Neural progenitor cell (in vitro differentiated cells): ENCODE results near the gene SPSB4. TPM values are rescaled to one million over a fixed set of nuclear protein-coding genes. Genes with fewer than 3 reads are reported as not detected.

Source experiments
- DNase-seq: peaks from one replicate; pipeline ENCODE4 v3.0.0-alpha.2; 2016; ENCODE audit warnings: low spot score
- H2AFZ ChIP-seq: fragments of 200-600 bp; sonication (generic); replicated peaks from 2 replicates; pipeline ENCODE4 v1.6.1; 2016; ENCODE audit warnings: antibody characterized with exemption
- H3F3A ChIP-seq: fragments of 200-600 bp; sonication (generic); 2 replicates; pipeline ENCODE4 v1.6.1; 2016; ENCODE audit warnings: antibody characterized with exemption, low read depth
- H3K27ac ChIP-seq: fragments of 200-600 bp; sonication (generic); 2 replicates; pipeline ENCODE4 v1.5.1; 2016; ENCODE audit warnings: mild to moderate bottlenecking
- H3K27me3 ChIP-seq: fragments of 200-600 bp; sonication (generic); 2 replicates; pipeline ENCODE4 v1.6.1; 2016; ENCODE audit warnings: mild to moderate bottlenecking, moderate library complexity
- H3K36me3 ChIP-seq: fragments of 200-600 bp; sonication (generic); 2 replicates; pipeline ENCODE4 v1.5.1; 2016
- H3K4me1 ChIP-seq: fragments of 200-600 bp; sonication (generic); 2 replicates; pipeline ENCODE4 v1.6.1; 2016; ENCODE audit warnings: mixed run types
- H3K4me2 ChIP-seq: fragments of 200-600 bp; sonication (generic); 2 replicates; pipeline ENCODE4 v1.6.1; 2016
- H3K4me3 ChIP-seq: fragments of 200-600 bp; sonication (generic); 2 replicates; pipeline ENCODE4 v1.5.1; 2016
- H3K79me2 ChIP-seq: fragments of 200-600 bp; sonication (generic); 2 replicates; pipeline ENCODE4 v1.6.1; 2016; ENCODE audit warnings: low read depth
- H3K9ac ChIP-seq: fragments of 200-600 bp; sonication (generic); 2 replicates; pipeline ENCODE4 v1.6.1; 2016
- H3K9me3 ChIP-seq: fragments of 200-600 bp; sonication (generic); 2 replicates; pipeline ENCODE4 v1.5.1; 2016; ENCODE audit warnings: low read depth
- H4K20me1 ChIP-seq: fragments of 200-600 bp; sonication (generic); 2 replicates; pipeline ENCODE4 v1.6.1; 2016; ENCODE audit warnings: low read depth
- H3K27ac Mint-ChIP-seq: 3 replicates; pipeline ENCODE4 v1.8.0; 2021; ENCODE audit warnings: mixed read lengths
- H3K27me3 Mint-ChIP-seq: 2 replicates; pipeline ENCODE4 v1.8.0; 2022; ENCODE audit warnings: low read depth, mild to moderate bottlenecking, inconsistent platforms, moderate library complexity, mixed read lengths; ENCODE audit not compliant: insufficient read depth
- H3K36me3 Mint-ChIP-seq: 3 replicates; pipeline ENCODE4 v1.8.0; 2021; ENCODE audit warnings: mixed read lengths
- H3K4me1 Mint-ChIP-seq: 3 replicates; pipeline ENCODE4 v1.8.0; 2021; ENCODE audit warnings: mixed read lengths
- H3K4me3 Mint-ChIP-seq: 3 replicates; pipeline ENCODE4 v1.8.0; 2021; ENCODE audit warnings: mild to moderate bottlenecking, moderate library complexity, mixed read lengths
- H3K9me3 Mint-ChIP-seq: 3 replicates; pipeline ENCODE4 v1.8.0; 2020; ENCODE audit warnings: mixed read lengths
- EZH2 ChIP-seq: fragments of 200-600 bp; sonication (generic); IDR thresholded peaks from 2 replicates; pipeline ENCODE4 v1.6.1; 2017; ENCODE audit warnings: antibody characterized with exemption, mild to moderate bottlenecking, moderate library complexity
- EZH2phosphoT487 ChIP-seq: fragments of 200-600 bp; sonication (generic); IDR thresholded peaks from 2 replicates; pipeline ENCODE4 v1.6.1; 2017; ENCODE audit warnings: antibody characterized with exemption
- total RNA-seq: library from RNA; depleted of rRNA; stranded (reverse); fragments of >200 nt; gene quantifications from 2 replicates; pipeline ENCODE4 v1.2.3, GENCODE V29; 2015; ENCODE audit warnings: low replicate concordance
- TF ChIP-seq, protein P1 (sequence below): fragments of 200-600 bp; sonication (generic); IDR thresholded peaks from 2 replicates; pipeline ENCODE4 v1.5.1; 2017; ENCODE audit warnings: antibody characterized with exemption, mild to moderate bottlenecking

The SPSB4 gene
- total RNA-seq, 1 donor from 2014 or later = 4.9 TPM

DNA sequence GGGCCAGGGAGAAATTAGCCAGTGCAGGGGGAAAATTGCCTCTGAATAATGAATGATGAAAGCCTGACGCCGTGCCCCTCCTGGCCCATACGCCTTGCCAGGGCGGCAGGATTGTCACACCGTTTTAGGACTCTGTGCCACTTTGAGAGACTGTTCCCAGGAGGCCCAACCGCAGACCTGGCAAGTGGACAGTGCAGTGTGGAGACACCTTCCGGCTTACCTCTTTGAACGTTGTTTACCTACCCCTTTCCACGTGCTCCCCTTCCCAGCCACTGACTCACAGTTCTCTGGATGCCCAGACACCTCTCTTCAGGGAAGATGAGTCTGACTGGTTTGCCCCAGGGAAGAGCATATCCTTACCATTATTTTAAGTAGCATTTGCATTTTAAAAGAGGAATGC, 96.5 kb downstream of the SPSB4 start:
- DNase-seq = no peak
- H3K27ac ChIP-seq = no peak overlapping the region
- no peak overlapping the region for H3K9ac ChIP-seq
- Mint-ChIP-seq H3K4me1 (peaks cover 16% of the 10 kb centered on the region), H3K27me3 (peaks cover 3% of the 10 kb centered on the region), H3K36me3 (peaks cover 23% of the 10 kb centered on the region), H3K9me3 (peaks cover 9% of the 10 kb centered on the region), H3K27ac (peak overlapping the region; percentile 8), H3K4me3 (no peak overlapping the region)
- H3K4me2 ChIP-seq = no peak overlapping the region
- H3K79me2 ChIP-seq = no peaks in the 10 kb centered on the region
- H3K36me3 ChIP-seq = no peaks in the 10 kb centered on the region
- peaks cover under 1% of the 10 kb centered on the region for H3K4me1 ChIP-seq
- TF ChIP-seq EZH2phosphoT487 = no peak
- TF ChIP-seq, protein P1, sequence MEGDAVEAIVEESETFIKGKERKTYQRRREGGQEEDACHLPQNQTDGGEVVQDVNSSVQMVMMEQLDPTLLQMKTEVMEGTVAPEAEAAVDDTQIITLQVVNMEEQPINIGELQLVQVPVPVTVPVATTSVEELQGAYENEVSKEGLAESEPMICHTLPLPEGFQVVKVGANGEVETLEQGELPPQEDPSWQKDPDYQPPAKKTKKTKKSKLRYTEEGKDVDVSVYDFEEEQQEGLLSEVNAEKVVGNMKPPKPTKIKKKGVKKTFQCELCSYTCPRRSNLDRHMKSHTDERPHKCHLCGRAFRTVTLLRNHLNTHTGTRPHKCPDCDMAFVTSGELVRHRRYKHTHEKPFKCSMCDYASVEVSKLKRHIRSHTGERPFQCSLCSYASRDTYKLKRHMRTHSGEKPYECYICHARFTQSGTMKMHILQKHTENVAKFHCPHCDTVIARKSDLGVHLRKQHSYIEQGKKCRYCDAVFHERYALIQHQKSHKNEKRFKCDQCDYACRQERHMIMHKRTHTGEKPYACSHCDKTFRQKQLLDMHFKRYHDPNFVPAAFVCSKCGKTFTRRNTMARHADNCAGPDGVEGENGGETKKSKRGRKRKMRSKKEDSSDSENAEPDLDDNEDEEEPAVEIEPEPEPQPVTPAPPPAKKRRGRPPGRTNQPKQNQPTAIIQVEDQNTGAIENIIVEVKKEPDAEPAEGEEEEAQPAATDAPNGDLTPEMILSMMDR = no peak
- H4K20me1 ChIP-seq = no peaks in the 10 kb centered on the region
- no peak overlapping the region for H2AFZ ChIP-seq
- no peaks in the 10 kb centered on the region for H3K9me3 ChIP-seq
- no peaks in the 10 kb centered on the region for H3K27me3 ChIP-seq
- no peak overlapping the region for H3K4me3 ChIP-seq
- H3F3A ChIP-seq = no peaks in the 10 kb centered on the region

DNA sequence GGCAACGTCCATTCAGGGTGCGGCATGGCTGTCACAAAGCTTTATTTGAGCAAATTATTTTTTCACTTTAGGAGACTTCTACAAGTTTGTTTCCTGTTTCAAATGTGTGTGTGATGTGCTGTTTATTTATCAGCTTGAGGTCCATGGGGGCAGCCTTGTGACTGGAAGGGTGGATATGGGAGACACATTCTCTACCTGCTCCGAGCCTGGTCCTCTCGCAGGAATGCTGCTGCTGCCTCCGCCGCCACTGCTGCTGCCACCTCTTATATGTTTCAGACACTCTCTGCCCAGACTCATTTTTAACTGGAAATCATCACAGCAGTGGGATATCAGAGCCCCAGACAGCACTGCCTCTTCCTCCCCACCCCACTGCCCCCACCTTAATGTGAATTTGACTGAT, 97.0 kb downstream of the SPSB4 start:
- H3K9me3 ChIP-seq = no peaks in the 10 kb centered on the region
- peaks cover 21% of the 10 kb centered on the region for H3K4me1 Mint-ChIP-seq
- H3K4me3 ChIP-seq = no peak overlapping the region
- no peak overlapping the region for H3K4me3 Mint-ChIP-seq
- H2AFZ ChIP-seq = no peak overlapping the region
- H3K9ac ChIP-seq = no peak overlapping the region
- TF ChIP-seq, protein P1 = no peak
- TF ChIP-seq EZH2 = no peak
- TF ChIP-seq EZH2phosphoT487 = no peak
- no peaks in the 10 kb centered on the region for H3K27me3 ChIP-seq
- H3K79me2 ChIP-seq = no peaks in the 10 kb centered on the region
- H3K27me3 Mint-ChIP-seq = peaks cover 5% of the 10 kb centered on the region
- no peak overlapping the region for H3K27ac Mint-ChIP-seq
- H3K4me2 ChIP-seq = no peak overlapping the region
- peaks cover 6% of the 10 kb centered on the region for H3K9me3 Mint-ChIP-seq
- peaks cover 6% of the 10 kb centered on the region for H3K4me1 ChIP-seq
- peaks cover 2% of the 10 kb centered on the region for H4K20me1 ChIP-seq
- no peaks in the 10 kb centered on the region for H3K36me3 ChIP-seq
- H3K27ac ChIP-seq = no peak overlapping the region
- H3F3A ChIP-seq = peaks cover 5% of the 10 kb centered on the region
- H3K36me3 Mint-ChIP-seq = peaks cover 21% of the 10 kb centered on the region
- DNase-seq = no peak

DNA sequence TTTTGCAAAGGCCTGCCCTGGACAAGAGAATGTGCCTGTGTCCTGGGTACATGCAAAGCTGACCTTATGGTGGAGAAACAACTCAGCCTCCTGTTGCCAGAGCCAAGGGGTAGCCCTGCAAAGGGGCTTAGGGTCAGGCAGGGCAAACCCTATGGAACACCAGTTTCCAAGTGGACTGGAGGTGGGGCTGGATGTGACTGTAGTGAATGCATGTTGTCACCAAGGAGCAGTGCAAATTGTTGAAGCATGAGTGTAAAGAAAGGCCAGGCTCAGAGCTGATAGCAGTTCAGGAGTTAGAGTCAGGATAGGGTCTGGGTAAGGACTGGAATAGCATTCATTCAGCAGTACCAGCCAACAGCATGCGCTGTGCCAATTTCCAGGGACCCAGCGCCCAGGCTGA, 97.6 kb downstream of the SPSB4 start:
- H3K4me1 ChIP-seq = peaks cover 12% of the 10 kb centered on the region
- H3K36me3 ChIP-seq = no peaks in the 10 kb centered on the region
- no peak overlapping the region for H3K4me2 ChIP-seq
- DNase-seq = no peak
- Mint-ChIP-seq H3K9me3 (peaks cover 6% of the 10 kb centered on the region), H3K4me1 (peaks cover 27% of the 10 kb centered on the region), H3K27me3 (peaks cover 7% of the 10 kb centered on the region), H3K36me3 (peaks cover 20% of the 10 kb centered on the region), H3K4me3 (no peak overlapping the region), H3K27ac (peak overlapping the region; percentile 41)
- no peak overlapping the region for H3K27ac ChIP-seq
- peaks cover 11% of the 10 kb centered on the region for H3F3A ChIP-seq
- H2AFZ ChIP-seq = no peak overlapping the region
- H3K27me3 ChIP-seq = no peaks in the 10 kb centered on the region
- H4K20me1 ChIP-seq = peaks cover 8% of the 10 kb centered on the region
- TF ChIP-seq EZH2 = no peak
- TF ChIP-seq EZH2phosphoT487 = no peak
- TF ChIP-seq, protein P1 = no peak
- no peaks in the 10 kb centered on the region for H3K9me3 ChIP-seq
- no peaks in the 10 kb centered on the region for H3K79me2 ChIP-seq
- no peak overlapping the region for H3K9ac ChIP-seq
- no peak overlapping the region for H3K4me3 ChIP-seq
